Pulmonary artery endothelial cell (primary cell): Measurements from ENCODE around the gene PNMA1. TPM values are rescaled to one million over a fixed set of nuclear protein-coding genes. Genes with fewer than 3 reads are reported as not detected.
A peak's percentile ranks its signal among the peaks of the same experiment; 100 is the strongest.

Source experiments
- DNase-seq: peaks from one replicate; pipeline ENCODE4 v3.0.0-alpha.2; 2011; ENCODE audit warnings: low read depth, low spot score
- total RNA-seq: library from RNA; depleted of rRNA; stranded (reverse); fragments of >200 nt; gene quantifications from 2 replicates; pipeline ENCODE4 v1.2.3, GENCODE V29; 2014

PNMA1 gene
- total RNA-seq = 25.3 and 25.5 TPM in 2 replicates

GRCh38 chr14:73713803-73714655 lies at the start of gene PNMA1:
Gene PNMA1 (minus strand): TSS chr14:73714384. CDS start chr14:73713639, 745 bp downstream.
- no peak for DNase-seq

- no peak for DNase-seq
Measured at GRCh38 chr14:73763396-73763795, 49.2 kb upstream of the PNMA1 start.

- DNase-seq = no peak
Measured at GRCh38 chr14:73762375-73762822, 48.2 kb upstream of the PNMA1 start.

- DNase-seq = no peak
Measured at GRCh38 chr14:73761618-73762355, 47.6 kb upstream of the PNMA1 start.

- no peak for DNase-seq
Measured at GRCh38 chr14:73760598-73761586, 46.7 kb upstream of the PNMA1 start.

GRCh38 chr14:73759714-73760597 lies 45.8 kb upstream of the PNMA1 start:
- peak; percentile 86 for DNase-seq

GRCh38 chr14:73759183-73759713 lies 45.1 kb upstream of the PNMA1 start:
- DNase-seq = no peak

GRCh38 chr14:73758392-73759182 lies 44.4 kb upstream of the PNMA1 start:
- DNase-seq = no peak

GRCh38 chr14:73757876-73758391 lies 43.8 kb upstream of the PNMA1 start:
- no peak for DNase-seq

GRCh38 chr14:73757381-73757780 lies 43.2 kb upstream of the PNMA1 start:
- DNase-seq = no peak

GRCh38 chr14:73755434-73756014 lies 41.3 kb upstream of the PNMA1 start:
- no peak for DNase-seq

GRCh38 chr14:73754911-73755360 lies 40.8 kb upstream of the PNMA1 start:
- no peak for DNase-seq

GRCh38 chr14:73753887-73754795 lies 40.0 kb upstream of the PNMA1 start:
- DNase-seq = no peak

- peak; percentile 99 for DNase-seq
Measured at GRCh38 chr14:73753124-73753886, 39.1 kb upstream of the PNMA1 start.

GRCh38 chr14:73752297-73752992 lies 38.3 kb upstream of the PNMA1 start:
- DNase-seq = no peak

- DNase-seq = no peak
Measured at GRCh38 chr14:73751157-73751691, 37.0 kb upstream of the PNMA1 start.
